Activated CD8-positive, alpha-beta T cell treated with anti-CD3 and anti-CD28 coated beads for 36 hours (primary cell): Measurements from ENCODE around the gene CTTNBP2. TPM values are rescaled to one million over a fixed set of nuclear protein-coding genes. Genes with fewer than 3 reads are reported as not detected.
"Not testable (repeated sequence)": the region's sequence is repeated elsewhere in the genome, so short reads cannot be mapped to it uniquely, and the experiment has no call there.

Experiments used
- ATAC-seq: fragments of 200-7000 bp; cut with Tn5 transposase; one replicate; pipeline ENCODE4 v1.10.0; 2021; ENCODE audit warnings: mild to moderate bottlenecking, moderate library complexity
- CTCF ChIA-PET: fragments of 350-600 bp; sonication (Branson Sonifier 250); formaldehyde crosslinking; loops from one replicate; lab custom pipeline; 2021; ENCODE audit warnings: antibody characterized with exemption; lab: Charles Lee
- POLR2A ChIA-PET: fragments of 350-600 bp; sonication (Branson Sonifier 250); formaldehyde crosslinking; loops from one replicate; lab custom pipeline; 2021; ENCODE audit warnings: antibody characterized with exemption; lab: Charles Lee
- DNase-seq: peaks from one replicate; pipeline ENCODE4 v3.0.0-alpha.2; 2020
- H3K27ac Mint-ChIP-seq: one replicate; pipeline ENCODE4 v1.8.0; 2021; ENCODE audit warnings: mild to moderate bottlenecking, mixed read lengths
- H3K27me3 Mint-ChIP-seq: one replicate; pipeline ENCODE4 v1.8.0; 2021; ENCODE audit warnings: mixed read lengths
- H3K36me3 Mint-ChIP-seq: one replicate; pipeline ENCODE4 v1.8.0; 2021; ENCODE audit warnings: low read depth, mixed read lengths
- H3K4me1 Mint-ChIP-seq: one replicate; pipeline ENCODE4 v1.8.0; 2021; ENCODE audit warnings: low read depth, mixed read lengths
- H3K4me3 Mint-ChIP-seq: one replicate; pipeline ENCODE4 v1.8.0; 2021; ENCODE audit warnings: mild to moderate bottlenecking, moderate library complexity, mixed read lengths
- H3K9me3 Mint-ChIP-seq: one replicate; pipeline ENCODE4 v1.8.0; 2021; ENCODE audit warnings: mixed read lengths
- CTCF ChIP-seq: fragments of 200-600 bp; IDR thresholded peaks from one replicate; pipeline ENCODE4 v1.8.0; 2022; ENCODE audit warnings: antibody characterized with exemption, mild to moderate bottlenecking
- intact Hi-C: fragments of 100-400 bp; cut with micrococcal nuclease; formaldehyde crosslinking; loops from one replicate; pipeline ENCODE4 v1.10.0; 2022
- total RNA-seq, 2 experiments: library from RNA; stranded (reverse); gene quantifications; one replicate each; pipeline ENCODE4 v1.2.3, GENCODE V29; 2021

Gene CTTNBP2
- total RNA-seq, 2 experiments from 2014 or later = not detected

DNA sequence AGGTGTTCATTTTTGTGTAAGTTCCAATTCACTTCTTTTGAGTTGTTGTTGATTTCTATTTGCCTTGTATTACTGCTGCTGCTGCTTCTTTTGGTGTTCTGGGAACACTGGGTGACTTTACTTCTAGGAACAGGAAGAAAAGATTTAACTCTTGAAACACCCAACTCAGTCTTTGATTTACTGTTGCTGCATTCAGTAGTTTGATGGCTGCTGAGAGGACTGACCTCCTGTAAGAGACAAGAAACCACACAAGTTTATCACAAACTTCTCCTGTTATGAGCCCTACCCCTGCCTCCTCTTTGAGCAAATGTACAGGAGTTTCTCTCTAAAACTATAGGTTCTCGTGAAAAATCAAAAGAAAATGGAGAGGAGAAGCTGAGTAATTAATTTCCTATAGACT lies 161.7 kb downstream of the CTTNBP2 start:
- intact Hi-C loops = no loop called here

GRCh38 chr7:117708173-117708572 lies 165.1 kb downstream of the CTTNBP2 start:
- intact Hi-C loops, H3K27ac Mint-ChIP-seq: not testable (repeated sequence)

More for the DNA sequence above, 161.7 kb downstream of the CTTNBP2 start:
- no peak for ATAC-seq
- TF ChIP-seq CTCF = no peak
- no peak overlapping the region for H3K4me3 Mint-ChIP-seq
- H3K9me3 Mint-ChIP-seq = no peaks in the 10 kb centered on the region
- ChIA-PET CTCF (interaction anchor here (1.3 kb wide), 1 partner anchor 13 kb away, joined by 3 read pairs; no protein-coding TSS in a partner anchor), POLR2A (no interaction called here)
- no peaks in the 10 kb centered on the region for H3K4me1 Mint-ChIP-seq
- no peak for DNase-seq
- no peak overlapping the region for H3K27ac Mint-ChIP-seq
- no peaks in the 10 kb centered on the region for H3K36me3 Mint-ChIP-seq
- peaks cover 1% of the 10 kb centered on the region for H3K27me3 Mint-ChIP-seq

DNA sequence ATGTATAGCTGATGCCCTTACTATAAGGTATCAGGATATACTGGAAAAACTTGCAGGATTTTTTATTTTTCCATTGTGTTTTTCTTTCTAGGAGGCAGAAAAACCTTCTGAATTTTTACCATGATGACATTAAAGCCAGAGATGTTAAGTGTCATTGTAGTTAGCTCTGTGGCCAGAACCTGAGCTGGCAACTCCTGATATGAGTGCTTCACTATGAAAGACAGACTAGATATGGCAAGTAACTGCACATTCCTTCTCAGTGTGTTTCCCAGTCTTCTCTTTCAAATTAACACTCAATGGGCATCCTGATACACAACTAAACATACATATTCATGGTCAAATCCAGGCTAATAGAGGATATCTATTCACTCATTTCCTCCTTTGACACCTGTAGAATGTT lies 166.2 kb downstream of the CTTNBP2 start:
- no peak overlapping the region for H3K27ac Mint-ChIP-seq
- H3K27me3 Mint-ChIP-seq = no peaks in the 10 kb centered on the region
- POLR2A ChIA-PET = no interaction called here
- H3K36me3 Mint-ChIP-seq = no peaks in the 10 kb centered on the region
- H3K9me3 Mint-ChIP-seq = no peaks in the 10 kb centered on the region
- intact Hi-C loops = no loop called here
- no peak overlapping the region for H3K4me3 Mint-ChIP-seq
- no peak for DNase-seq
- CTCF ChIA-PET = no interaction called here
- ATAC-seq = no peak
- H3K4me1 Mint-ChIP-seq = no peaks in the 10 kb centered on the region
- no peak for TF ChIP-seq CTCF

More at GRCh38 chr7:117708173-117708572, 165.1 kb downstream of the CTTNBP2 start:
- H3K4me3 Mint-ChIP-seq, H3K9me3 Mint-ChIP-seq, H3K36me3 Mint-ChIP-seq, DNase-seq, CTCF ChIA-PET, H3K27me3 Mint-ChIP-seq, H3K4me1 Mint-ChIP-seq, POLR2A ChIA-PET, ATAC-seq: not testable (repeated sequence)

DNA sequence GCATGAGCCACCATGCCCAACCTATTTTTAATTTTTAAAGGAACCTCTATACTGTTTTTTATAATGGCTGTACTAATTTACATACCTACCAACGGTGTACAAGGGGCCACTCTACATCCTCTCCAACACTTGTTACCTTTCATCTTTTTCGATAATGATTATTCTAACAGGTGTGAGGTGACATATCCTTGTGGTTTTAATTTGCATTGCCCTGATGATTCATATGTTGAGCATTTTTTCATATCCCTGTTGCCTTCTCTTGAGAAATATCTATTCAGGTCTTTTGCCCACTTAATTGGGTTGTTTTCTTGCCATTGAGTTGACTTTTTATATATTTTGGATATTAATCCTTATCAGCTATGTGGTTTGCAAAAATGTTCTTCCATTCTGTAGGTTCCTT lies 167.0 kb downstream of the CTTNBP2 start:
- TF ChIP-seq CTCF = no peak
- H3K27ac Mint-ChIP-seq = no peak overlapping the region
- no peaks in the 10 kb centered on the region for H3K27me3 Mint-ChIP-seq
- H3K4me3 Mint-ChIP-seq = no peak overlapping the region
- no peaks in the 10 kb centered on the region for H3K4me1 Mint-ChIP-seq
- no peaks in the 10 kb centered on the region for H3K9me3 Mint-ChIP-seq
- CTCF ChIA-PET = no interaction called here
- POLR2A ChIA-PET = no interaction called here
- DNase-seq (no peak), ATAC-seq (no peak)
- intact Hi-C loops = no loop called here
- H3K36me3 Mint-ChIP-seq = no peaks in the 10 kb centered on the region

GRCh38 chr7:117705630-117706029 lies 167.6 kb downstream of the CTTNBP2 start:
- Mint-ChIP-seq H3K27me3 (no peaks in the 10 kb centered on the region), H3K9me3 (no peaks in the 10 kb centered on the region), H3K36me3 (no peaks in the 10 kb centered on the region), H3K4me1 (no peaks in the 10 kb centered on the region), H3K27ac (no peak overlapping the region), H3K4me3 (no peak overlapping the region)
- intact Hi-C loops = no loop called here
- TF ChIP-seq CTCF = no peak
- ChIA-PET POLR2A (no interaction called here), CTCF (no interaction called here)
- ATAC-seq = no peak
- no peak for DNase-seq

DNA sequence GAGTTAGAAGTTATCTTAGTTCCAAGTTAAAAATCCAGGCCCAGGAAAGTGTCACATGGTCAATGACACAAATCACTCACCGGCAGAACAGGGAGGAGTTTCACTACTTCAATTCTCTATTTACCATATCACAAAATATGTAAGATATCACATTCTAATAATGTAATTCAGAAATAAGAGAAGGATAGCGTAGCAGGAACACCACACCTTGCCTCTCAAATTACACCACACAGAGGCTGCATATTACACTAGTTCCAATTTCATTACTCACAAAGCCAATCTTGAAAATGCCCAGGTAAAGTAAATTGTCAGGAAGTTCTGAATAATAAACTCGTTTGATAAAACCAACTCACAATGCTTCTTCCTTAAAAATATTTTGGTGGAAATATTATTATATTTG lies 169.2 kb downstream of the CTTNBP2 start:
- POLR2A ChIA-PET = no interaction called here
- Mint-ChIP-seq H3K27ac (no peak overlapping the region), H3K9me3 (no peaks in the 10 kb centered on the region), H3K36me3 (no peaks in the 10 kb centered on the region), H3K27me3 (no peaks in the 10 kb centered on the region), H3K4me1 (no peaks in the 10 kb centered on the region), H3K4me3 (no peak overlapping the region)
- ATAC-seq (no peak), DNase-seq (no peak)
- TF ChIP-seq CTCF = no peak
- CTCF ChIA-PET = interaction anchor here (1.2 kb wide), 1 partner anchor 12 kb away, joined by 3 read pairs; no protein-coding TSS in a partner anchor
- intact Hi-C loops = no loop called here
